ENCODE measurements around the gene FNDC8.
"Not testable (repeated sequence)": the region's sequence is repeated elsewhere in the genome, so short reads cannot be mapped to it uniquely, and the experiment has no call there.

Gene FNDC8

DNA sequence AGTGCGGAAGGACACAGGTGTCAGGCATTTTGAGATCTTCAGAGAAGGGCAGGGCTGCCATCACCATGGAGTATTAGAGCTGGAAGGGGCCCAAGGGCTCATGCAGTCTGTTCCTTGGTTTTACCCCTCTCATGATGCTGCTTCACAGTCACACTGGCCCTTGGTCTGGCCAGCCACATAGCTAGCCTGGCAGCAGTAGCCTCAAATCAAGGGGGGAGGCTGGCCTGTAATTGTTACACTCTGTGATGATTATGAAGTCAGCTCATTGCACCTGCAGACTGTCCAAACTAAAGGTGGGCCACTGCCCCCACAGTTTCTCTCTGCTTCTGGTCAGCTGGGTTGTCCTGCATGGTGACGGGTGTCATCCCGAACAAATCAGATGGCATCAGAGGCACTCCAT, at the start of gene FNDC8:
TSS of gene FNDC8 (plus strand) at position 301 of the 400 bp plus-strand sequence. CDS start at position 380, 79 bp downstream.
- no peak for DNase-seq (ENCODE audit: low spot score)

DNA sequence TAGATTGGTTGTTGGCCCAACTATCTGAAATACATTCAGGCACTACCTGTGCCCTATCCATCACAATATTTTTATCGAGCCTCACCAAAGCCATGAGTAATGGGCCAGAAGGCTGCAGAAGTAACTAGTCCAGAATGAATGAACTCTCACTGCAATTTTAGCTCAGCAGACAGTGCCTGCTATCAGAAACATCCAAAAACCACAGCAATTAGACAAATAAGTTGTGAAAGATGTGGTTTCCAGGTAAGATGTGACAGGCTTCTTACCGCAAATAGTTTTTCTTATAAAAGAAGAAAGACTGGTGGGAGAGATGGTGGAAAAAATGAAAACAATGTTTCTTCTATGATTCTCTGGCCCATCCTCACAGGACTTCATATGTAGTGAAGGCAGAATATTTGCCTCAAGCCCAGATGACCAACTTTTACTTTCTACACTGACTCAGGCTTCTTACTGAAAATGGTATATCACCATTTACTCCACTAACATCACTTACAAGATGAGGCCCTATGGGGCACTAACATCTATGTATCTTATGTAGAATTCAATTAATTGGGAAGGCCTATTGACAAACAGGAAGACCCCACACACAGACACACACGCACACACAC, 48.1 kb upstream of the FNDC8 start:
- no peak for DNase-seq (ENCODE audit: low spot score)

GRCh38 chr17:35073991-35074627, 47.3 kb upstream of the FNDC8 start:
- DNase-seq (ENCODE audit: low spot score): no peak

DNA sequence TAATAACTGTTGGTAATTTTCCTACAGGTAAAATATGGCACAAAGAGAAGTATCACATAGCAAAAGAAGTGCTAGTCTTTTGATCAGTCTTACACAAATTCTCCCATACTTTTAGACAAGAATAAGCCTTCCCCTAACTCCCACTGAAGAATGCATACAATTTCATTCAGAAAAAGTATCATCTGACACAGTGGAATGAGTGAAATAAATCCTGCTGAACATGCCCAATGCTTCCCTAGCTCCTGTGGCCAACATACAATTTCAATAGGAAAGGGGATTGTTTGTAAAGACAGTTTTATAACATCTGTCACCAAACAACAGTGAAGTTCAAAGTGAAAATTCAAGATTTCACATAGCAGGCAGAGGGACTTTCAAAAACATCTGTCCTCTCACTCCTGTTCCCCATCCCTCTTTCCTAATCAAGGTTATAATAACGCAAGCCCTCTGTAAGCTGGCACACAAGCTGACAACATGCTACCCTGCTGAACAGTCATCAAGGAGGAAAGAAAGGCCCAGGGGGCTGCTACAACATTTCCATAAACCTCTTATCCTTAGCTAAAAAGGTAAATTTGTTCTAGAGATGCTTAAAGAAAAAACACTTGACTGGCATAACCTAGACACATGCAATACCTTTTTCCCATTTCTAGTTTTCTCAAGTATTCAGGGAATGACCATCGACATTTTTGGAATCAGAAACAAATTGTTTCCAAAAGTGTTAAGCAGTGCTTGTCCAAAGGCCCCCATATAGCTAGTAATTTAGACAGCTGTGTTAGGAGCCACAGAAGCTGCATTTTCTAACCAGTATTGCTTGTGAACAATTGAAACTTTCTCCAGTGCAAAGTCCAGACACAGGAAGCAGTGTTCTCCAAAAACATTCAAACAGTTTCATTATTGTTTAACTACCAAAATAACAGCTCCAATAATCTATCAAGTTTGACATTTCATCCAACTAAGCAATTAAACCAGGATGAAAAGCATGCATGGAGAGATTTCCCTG, 46.4 kb upstream of the FNDC8 start:
- DNase-seq (ENCODE audit: low spot score): no peak

GRCh38 chr17:35076874-35077273, 44.5 kb upstream of the FNDC8 start:
- DNase-seq (ENCODE audit: low spot score): no peak

GRCh38 chr17:35079547-35080423, 41.6 kb upstream of the FNDC8 start:
- peak; percentile 12 for DNase-seq (ENCODE audit: low spot score)

- DNase-seq (ENCODE audit: low spot score): no peak
These were observed 40.9 kb upstream of the FNDC8 start for GRCh38 chr17:35080536-35080935.

DNA sequence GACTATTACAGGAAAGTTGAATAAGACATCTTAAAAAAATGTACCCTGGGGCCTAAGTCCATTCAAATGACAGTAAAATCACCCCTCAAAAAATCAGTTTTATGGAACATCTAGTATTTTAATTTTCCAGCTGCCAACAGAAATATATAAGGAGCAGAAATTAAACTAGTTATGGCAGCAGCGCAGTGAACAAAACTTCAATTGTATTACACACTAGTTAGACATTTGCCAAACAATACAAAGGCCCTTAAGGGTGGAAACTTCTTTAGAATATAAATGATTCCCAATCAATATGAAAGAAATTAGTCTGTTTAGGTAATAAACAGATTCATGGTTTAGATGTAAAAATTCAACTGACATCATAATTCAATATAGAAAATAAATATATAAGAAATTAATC, 39.8 kb upstream of the FNDC8 start:
- no peak for DNase-seq (ENCODE audit: low spot score)

DNA sequence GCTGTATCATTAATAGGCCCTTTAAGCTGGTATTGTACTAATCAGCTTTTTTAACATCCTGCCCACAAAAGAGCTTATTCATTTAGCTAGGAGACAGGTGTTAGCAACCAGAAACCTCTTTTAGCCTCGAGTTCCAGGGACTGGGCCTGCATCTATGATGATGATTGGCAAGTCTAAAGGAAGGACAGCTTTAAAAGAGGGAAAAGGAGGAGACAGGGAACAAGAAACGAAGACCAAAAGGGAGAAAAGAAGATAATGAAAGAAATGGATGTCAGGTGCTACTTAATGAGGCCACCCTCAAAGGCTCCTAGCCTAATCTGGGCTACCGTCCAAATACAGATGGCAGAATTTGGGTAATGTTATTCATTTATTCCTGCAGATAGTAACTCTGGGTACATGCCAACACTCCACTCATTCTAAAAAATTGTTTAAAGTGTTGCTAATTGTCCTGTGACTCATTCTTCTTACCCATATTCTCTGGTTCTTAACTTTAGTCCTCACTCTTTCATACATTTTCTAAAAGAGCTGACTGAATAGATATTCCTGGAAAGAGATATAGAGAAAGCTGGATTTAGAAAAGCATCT, 39.2 kb upstream of the FNDC8 start:
- peak; percentile 66 for DNase-seq (ENCODE audit: low spot score)

- DNase-seq (ENCODE audit: low spot score): no peak
These were observed 38.3 kb upstream of the FNDC8 start for GRCh38 chr17:35083071-35083470.

DNA sequence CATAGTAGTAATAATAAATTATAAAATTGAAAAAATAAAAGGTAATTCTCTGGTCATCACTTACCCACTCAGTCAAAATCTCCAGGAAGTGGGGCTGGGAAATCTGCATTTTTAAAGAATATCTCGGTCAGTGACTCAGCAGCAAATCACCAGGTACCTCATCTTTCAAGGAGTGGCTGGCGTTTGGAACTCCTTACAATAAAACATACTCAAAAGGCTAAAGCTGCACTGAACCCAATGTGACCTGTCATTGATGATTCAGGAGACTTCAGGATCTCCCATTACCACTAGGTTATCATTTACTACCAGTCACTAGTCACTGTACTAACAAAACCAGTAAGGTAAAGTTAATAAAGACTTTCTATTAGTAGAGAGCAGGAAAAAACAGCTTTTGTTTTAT, 36.4 kb upstream of the FNDC8 start:
- DNase-seq (ENCODE audit: low spot score): peak; percentile 70

- DNase-seq (ENCODE audit: low spot score): no peak
These were observed 35.3 kb upstream of the FNDC8 start for GRCh38 chr17:35086164-35086563.

- DNase-seq (ENCODE audit: low spot score): no peak
These were observed 34.4 kb upstream of the FNDC8 start for GRCh38 chr17:35086931-35087573.

DNA sequence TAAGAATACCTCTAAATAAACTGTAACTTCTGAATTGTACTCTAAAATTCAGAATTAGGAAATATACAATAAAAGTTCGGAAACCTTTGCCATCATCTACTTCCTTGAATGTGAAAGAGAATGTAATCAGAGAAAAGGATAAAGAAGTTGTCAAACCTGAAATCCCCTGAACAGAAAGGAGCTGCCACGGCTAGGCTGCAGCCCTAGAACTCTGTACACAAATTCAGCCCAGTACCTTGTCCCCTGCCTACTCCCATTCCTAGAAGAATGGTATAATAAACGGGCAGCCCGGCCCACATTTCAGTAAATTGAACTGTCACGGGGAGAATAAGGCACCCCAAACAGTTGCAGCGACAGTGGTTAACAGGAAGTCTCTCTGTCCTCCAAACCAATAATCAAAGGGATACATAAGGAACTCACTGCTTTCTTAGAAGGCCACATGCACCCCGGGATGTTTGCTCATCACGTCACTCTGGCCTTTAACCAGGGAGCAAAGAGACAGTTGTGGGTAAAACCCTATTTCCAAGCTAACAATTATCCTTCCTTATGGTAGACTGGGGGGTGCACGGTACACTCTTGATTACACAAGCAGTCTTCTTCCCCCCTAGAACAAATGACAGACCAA, 33.6 kb upstream of the FNDC8 start:
- DNase-seq (ENCODE audit: low spot score): peak; percentile 22

DNA sequence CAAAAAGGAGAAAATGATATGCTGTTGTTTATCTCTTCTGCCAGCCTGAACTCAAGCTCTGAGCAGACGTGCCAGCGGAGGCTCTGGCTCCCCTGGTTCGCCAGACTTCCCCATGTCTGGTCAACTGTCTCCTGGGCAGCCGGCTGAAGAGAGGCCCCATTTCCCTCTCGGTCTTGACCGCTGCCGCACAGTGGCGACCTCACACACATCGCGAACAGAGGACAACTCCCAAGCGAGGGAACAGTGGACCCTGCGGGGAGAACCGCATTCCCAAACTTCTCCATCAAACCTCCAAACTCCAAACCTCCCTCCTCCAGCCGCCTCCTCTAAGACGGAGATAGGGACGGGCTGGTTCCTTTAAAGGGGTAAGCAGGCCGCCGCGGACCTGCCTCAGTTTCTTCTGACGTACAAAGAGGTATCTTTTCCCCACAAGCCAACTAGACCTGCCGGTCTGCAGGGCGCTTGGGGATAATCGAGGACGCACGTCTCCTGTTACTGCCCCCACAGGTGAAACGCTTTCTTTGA, 33.0 kb upstream of the FNDC8 start:
- peak; percentile 51 for DNase-seq (ENCODE audit: low spot score)

DNA sequence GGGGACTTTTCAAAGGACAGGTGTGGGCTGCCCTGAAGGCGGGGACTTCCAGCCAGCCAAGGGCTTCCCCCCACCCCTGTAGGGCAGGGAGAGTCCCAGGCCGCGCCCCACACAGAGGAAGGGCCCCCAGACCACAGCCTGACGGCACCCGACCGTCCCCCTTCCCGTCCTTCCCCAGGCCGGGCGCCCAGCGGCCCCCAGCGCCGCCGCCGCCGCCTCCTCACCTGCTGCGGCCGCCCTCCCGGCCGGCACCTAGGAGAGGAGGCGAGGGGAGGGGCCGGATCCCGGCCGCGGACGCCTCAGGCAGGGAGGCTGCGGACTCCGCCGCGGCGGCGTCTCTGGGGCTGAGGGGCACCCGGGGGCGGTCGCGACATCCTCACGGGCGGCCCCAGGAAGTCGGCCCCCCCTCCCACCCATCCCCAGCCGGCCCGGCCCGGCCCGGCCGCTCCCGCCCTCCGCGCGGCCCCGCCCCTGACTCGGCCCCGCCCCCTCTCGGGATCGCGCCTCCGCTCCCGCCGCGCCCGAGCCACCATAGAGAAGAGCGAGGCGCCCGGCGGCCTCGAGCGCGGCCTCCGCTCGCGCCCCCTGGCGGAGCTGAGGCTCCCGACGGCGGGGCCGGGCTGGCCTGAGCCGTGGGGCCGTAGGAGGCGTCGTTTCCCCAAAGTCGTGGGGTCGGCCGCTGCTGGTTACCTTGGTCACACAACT, 32.4 kb upstream of the FNDC8 start:
- DNase-seq (ENCODE audit: low spot score): peak; percentile 85

DNA sequence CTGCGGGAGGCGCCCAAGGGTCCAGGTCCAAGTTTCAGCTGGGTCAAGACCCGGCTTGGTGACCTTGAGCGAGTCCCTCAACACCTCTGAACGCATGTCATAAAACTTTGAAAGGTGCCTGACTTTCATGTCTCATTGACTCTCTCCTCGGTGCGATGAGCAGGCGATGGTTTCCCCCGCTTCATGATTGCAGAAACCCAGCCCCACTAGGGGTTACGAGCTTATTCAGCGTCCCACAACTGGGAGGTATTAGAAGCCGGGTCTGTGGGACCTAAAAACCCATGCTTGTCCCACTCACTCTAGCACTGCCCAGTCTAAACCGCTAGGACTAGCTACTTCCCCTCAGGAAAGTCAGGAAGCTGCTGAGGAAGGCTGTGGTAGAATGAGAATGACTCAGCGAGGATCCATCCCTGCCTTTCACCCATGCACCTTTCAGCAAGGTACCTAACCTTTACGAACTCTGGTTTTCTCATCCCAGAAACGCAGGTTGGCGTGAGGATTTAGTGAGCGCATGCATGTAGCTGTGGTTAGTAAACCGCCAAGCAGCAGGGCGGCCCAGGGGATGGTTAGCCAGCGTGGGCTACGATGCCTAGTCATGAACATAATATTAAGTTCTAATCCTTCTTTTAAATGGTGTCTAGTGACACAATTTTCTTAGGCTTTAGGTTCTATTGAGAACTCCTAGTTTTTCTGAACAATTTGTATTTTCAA, 31.7 kb upstream of the FNDC8 start:
- peak; percentile 49 for DNase-seq (ENCODE audit: low spot score)

GRCh38 chr17:35090707-35091106, 30.7 kb upstream of the FNDC8 start:
- DNase-seq (ENCODE audit: low spot score): not testable (repeated sequence)

DNA sequence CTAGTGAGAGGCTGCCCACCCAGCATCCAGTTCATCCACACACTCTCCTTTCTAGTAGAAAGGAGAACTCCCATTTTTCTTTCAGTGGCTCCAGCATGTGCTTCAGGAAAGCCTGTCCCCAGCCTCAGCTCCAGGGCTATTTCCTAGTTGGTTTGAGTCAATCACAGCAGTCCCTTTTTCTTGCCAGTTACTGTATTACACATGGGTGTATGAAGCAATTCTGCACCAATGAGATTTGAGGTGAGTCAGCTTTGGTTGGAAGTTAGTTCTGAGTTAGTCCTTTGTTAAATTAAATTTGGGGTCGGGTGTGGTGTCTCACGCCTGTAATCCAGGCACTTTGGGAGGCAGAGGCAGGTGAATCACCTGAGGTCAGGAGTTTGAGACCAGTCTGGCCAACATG, 26.5 kb upstream of the FNDC8 start:
- DNase-seq (ENCODE audit: low spot score): no peak
